Measurements from ENCODE around the gene ARPC1A. TPM values are rescaled to one million over a fixed set of nuclear protein-coding genes. Genes with fewer than 3 reads are reported as not detected.

ARPC1A gene
- total RNA-seq, 2 experiments from 2014 or later = 71.8 to 108 TPM

DNA sequence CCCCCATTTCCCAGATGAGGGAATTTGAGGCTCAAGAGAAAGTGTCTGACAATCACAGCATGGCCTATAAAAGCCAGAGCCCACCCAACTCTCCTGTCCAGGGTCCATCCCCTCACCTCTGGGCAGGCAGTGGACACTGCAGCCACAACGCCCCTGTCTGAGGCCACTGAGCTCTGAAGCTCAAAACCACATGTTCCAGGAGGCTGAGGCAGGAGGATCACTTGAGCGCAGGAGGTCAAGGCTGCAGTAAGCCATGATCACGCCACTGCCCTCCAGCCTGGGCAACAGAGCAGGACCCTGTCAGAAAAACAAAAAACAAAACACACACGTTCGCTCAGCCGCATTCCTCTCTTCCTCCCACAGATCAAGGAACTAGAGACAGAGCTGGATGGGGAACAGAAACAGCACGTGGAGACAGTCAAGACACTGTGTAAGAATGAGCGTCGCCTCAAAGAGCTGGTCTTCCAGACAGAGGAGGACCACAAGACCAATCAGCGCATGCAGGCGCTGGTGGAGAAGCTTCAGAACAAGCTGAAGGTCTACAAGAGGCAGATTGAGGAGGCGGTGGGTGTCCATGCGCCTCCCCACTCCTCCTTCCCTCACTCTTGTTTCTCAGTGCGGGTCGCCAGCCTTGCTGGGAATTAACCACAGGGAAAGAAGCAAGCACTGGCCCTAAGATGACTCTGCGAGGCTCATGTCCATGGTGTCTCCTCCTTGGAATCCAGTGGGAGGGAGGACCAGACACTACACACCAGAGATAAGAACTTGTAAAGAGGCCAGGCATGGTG, 20.0 kb upstream of the ARPC1A start:
- Histone ChIP-seq H3K4me2 (ENCODE audit: low read length) (no peak overlapping the region), H3K79me2 (ENCODE audit: insufficient read depth, low read depth, low read length) (no peaks in the 10 kb centered on the region), H3K9me3 (ENCODE audit: low read length) (no peaks in the 10 kb centered on the region), H3K9me2 (ENCODE audit: insufficient read depth, low read length) (no peaks in the 10 kb centered on the region), H3K36me3 (ENCODE audit: insufficient read depth, low read length) (no peaks in the 10 kb centered on the region), H2AFZ (ENCODE audit: low read length) (no peak overlapping the region), H3K4me1 (ENCODE audit: insufficient read depth, low read length, poor library complexity, severe bottlenecking) (no peaks in the 10 kb centered on the region), H3K4me3 (ENCODE audit: low read depth, low read length, poor library complexity, severe bottlenecking) (no peak overlapping the region), H3K27ac (ENCODE audit: low read depth, low read length, poor library complexity, severe bottlenecking) (no peak overlapping the region), H4K20me1 (ENCODE audit: insufficient read depth, low read length) (no peaks in the 10 kb centered on the region)
- BruUV-seq (replicated peaks) = no TSS peak
- ChIA-PET CTCF (ENCODE audit: unreplicated experiment) (no interaction called here), POLR2A (interaction anchor here (0.7 kb wide), 1 partner anchor 464 kb away, joined by 3 read pairs; no protein-coding TSS in a partner anchor)
- intact Hi-C loops (cut with micrococcal nuclease; ENCODE audit: unreplicated experiment) = no loop called here
- DNase-seq (ENCODE audit: low spot score) = no peak
- TF ChIP-seq CTCF (conservative IDR thresholded peaks at IDR 0.05; ENCODE audit: low read length) (no peak), EZH2phosphoT487 (IDR thresholded peaks at IDR 0.05; ENCODE audit: borderline replicate concordance, low read depth, low read length) (no peak)

GRCh38 chr7:99308461-99309074, 17.1 kb upstream of the ARPC1A start:
- CTCF ChIA-PET (ENCODE audit: unreplicated experiment) = interaction anchor here (0.9 kb wide), 1 partner anchor 272 kb away, joined by 3 read pairs; no protein-coding TSS in a partner anchor
- no peak for DNase-seq (ENCODE audit: low spot score)
- H2AFZ ChIP-seq (ENCODE audit: low read length) = no peak overlapping the region
- no peaks in the 10 kb centered on the region for H3K4me1 ChIP-seq (ENCODE audit: insufficient read depth, low read length, poor library complexity, severe bottlenecking)
- H4K20me1 ChIP-seq (ENCODE audit: insufficient read depth, low read length) = no peaks in the 10 kb centered on the region
- no TSS peak for BruUV-seq (replicated peaks)
- intact Hi-C loops (cut with micrococcal nuclease; ENCODE audit: unreplicated experiment) = no loop called here
- no peaks in the 10 kb centered on the region for H3K79me2 ChIP-seq (ENCODE audit: insufficient read depth, low read depth, low read length)
- H3K4me2 ChIP-seq (ENCODE audit: low read length) = no peak overlapping the region
- no peaks in the 10 kb centered on the region for H3K9me3 ChIP-seq (ENCODE audit: low read length)
- no peak for TF ChIP-seq EZH2phosphoT487 (IDR thresholded peaks at IDR 0.05; ENCODE audit: borderline replicate concordance, low read depth, low read length)
- TF ChIP-seq CTCF (conservative IDR thresholded peaks at IDR 0.05; ENCODE audit: low read length) = no peak
- H3K4me3 ChIP-seq (ENCODE audit: low read depth, low read length, poor library complexity, severe bottlenecking) = no peak overlapping the region
- no peaks in the 10 kb centered on the region for H3K36me3 ChIP-seq (ENCODE audit: insufficient read depth, low read length)
- H3K27ac ChIP-seq (ENCODE audit: low read depth, low read length, poor library complexity, severe bottlenecking) = no peak overlapping the region
- POLR2A ChIA-PET = no interaction called here
- no peaks in the 10 kb centered on the region for H3K9me2 ChIP-seq (ENCODE audit: insufficient read depth, low read length)

DNA sequence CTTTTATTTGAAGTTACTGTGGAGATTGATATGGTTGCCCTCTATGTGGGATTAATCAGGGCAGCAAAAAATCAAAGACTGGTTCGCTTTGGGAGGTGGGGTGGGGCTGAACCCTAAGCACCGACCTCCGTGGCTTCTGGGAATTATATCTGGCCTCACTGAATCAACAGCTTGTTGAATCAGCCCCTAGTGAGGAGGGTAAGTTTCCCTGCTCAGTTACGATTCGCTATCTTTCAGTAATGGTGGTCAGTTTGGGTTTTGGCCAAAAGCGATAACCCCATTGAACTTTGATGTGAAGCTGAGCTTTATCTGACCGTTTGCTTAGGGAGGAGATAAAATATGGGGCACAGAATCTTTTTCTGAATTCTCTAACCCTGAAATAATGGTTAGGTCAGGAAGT, 16.6 kb upstream of the ARPC1A start:
- Histone ChIP-seq H3K4me3 (ENCODE audit: low read depth, low read length, poor library complexity, severe bottlenecking) (no peak overlapping the region), H3K9me3 (ENCODE audit: low read length) (no peaks in the 10 kb centered on the region), H3K4me2 (ENCODE audit: low read length) (no peak overlapping the region), H3K27ac (ENCODE audit: low read depth, low read length, poor library complexity, severe bottlenecking) (no peak overlapping the region), H3K4me1 (ENCODE audit: insufficient read depth, low read length, poor library complexity, severe bottlenecking) (no peaks in the 10 kb centered on the region), H3K79me2 (ENCODE audit: insufficient read depth, low read depth, low read length) (no peaks in the 10 kb centered on the region), H2AFZ (ENCODE audit: low read length) (no peak overlapping the region), H4K20me1 (ENCODE audit: insufficient read depth, low read length) (no peaks in the 10 kb centered on the region), H3K9me2 (ENCODE audit: insufficient read depth, low read length) (no peaks in the 10 kb centered on the region), H3K36me3 (ENCODE audit: insufficient read depth, low read length) (no peaks in the 10 kb centered on the region)
- CTCF ChIA-PET (ENCODE audit: unreplicated experiment) = interaction anchor here (0.9 kb wide), 1 partner anchor 272 kb away, joined by 3 read pairs; no protein-coding TSS in a partner anchor
- no peak for DNase-seq (ENCODE audit: low spot score)
- intact Hi-C loops (cut with micrococcal nuclease; ENCODE audit: unreplicated experiment) = no loop called here
- BruUV-seq (replicated peaks) = no TSS peak
- TF ChIP-seq EZH2phosphoT487 (IDR thresholded peaks at IDR 0.05; ENCODE audit: borderline replicate concordance, low read depth, low read length) (no peak), CTCF (conservative IDR thresholded peaks at IDR 0.05; ENCODE audit: low read length) (no peak)
- POLR2A ChIA-PET = interaction anchor here (0.6 kb wide), 1 partner anchor 247 kb away, joined by 6 read pairs; no protein-coding TSS in a partner anchor
